ENCODE measurements around the gene CDCA4.
A peak's percentile ranks its signal among the peaks of the same experiment; 100 is the strongest.

Gene CDCA4

GRCh38 chr14:104996032-104996431 is 24.9 kb downstream of the CDCA4 start:
- FAIRE-seq: no peak
- no peak for DNase-seq (ENCODE audit: insufficient read length, low spot score)

- FAIRE-seq: peak; percentile 36
- no peak for DNase-seq (ENCODE audit: insufficient read length, low spot score)
These were observed 25.9 kb downstream of the CDCA4 start for GRCh38 chr14:104994978-104995377.

- DNase-seq (ENCODE audit: insufficient read length, low spot score) (no peak), FAIRE-seq (no peak)
These were observed 26.9 kb downstream of the CDCA4 start for GRCh38 chr14:104993808-104994591.

- DNase-seq (ENCODE audit: insufficient read length, low spot score): no peak
- FAIRE-seq: no peak
These were observed 27.6 kb downstream of the CDCA4 start for GRCh38 chr14:104993306-104993705.

GRCh38 chr14:104992501-104992900 is 28.4 kb downstream of the CDCA4 start:
- DNase-seq (ENCODE audit: insufficient read length, low spot score) (no peak), FAIRE-seq (no peak)

- FAIRE-seq (peak; percentile 97), DNase-seq (ENCODE audit: insufficient read length, low spot score) (no peak)
These were observed 29.0 kb downstream of the CDCA4 start for GRCh38 chr14:104991896-104992230.

- DNase-seq (ENCODE audit: insufficient read length, low spot score): no peak
- no peak for FAIRE-seq
These were observed 31.0 kb downstream of the CDCA4 start for GRCh38 chr14:104989951-104990303.

GRCh38 chr14:104989236-104989950 is 31.5 kb downstream of the CDCA4 start:
- DNase-seq (ENCODE audit: insufficient read length, low spot score) (no peak), FAIRE-seq (no peak)

GRCh38 chr14:104986487-104987164 is 34.3 kb downstream of the CDCA4 start:
- no peak for FAIRE-seq
- no peak for DNase-seq (ENCODE audit: insufficient read length, low spot score)

- FAIRE-seq: peak; percentile 99
These were observed 35.0 kb downstream of the CDCA4 start, which contains the start of gene CLBA1 for GRCh38 chr14:104985675-104986486. CLBA1 (plus strand) TSS chr14:104985788; CDS start chr14:104986432, 644 bp downstream.

GRCh38 chr14:104984056-104984894 is 36.6 kb downstream of the CDCA4 start:
- no peak for FAIRE-seq
- no peak for DNase-seq (ENCODE audit: insufficient read length, low spot score)

More at GRCh38 chr14:104985675-104986486, 35.0 kb downstream of the CDCA4 start, which contains the start of gene CLBA1:
- peak; percentile 95 for DNase-seq (ENCODE audit: insufficient read length, low spot score)

GRCh38 chr14:104983231-104983721 is 37.6 kb downstream of the CDCA4 start:
- no peak for FAIRE-seq

GRCh38 chr14:104982548-104983230 is 38.2 kb downstream of the CDCA4 start:
- DNase-seq (ENCODE audit: insufficient read length, low spot score) (no peak), FAIRE-seq (no peak)

More at GRCh38 chr14:104983231-104983721, 37.6 kb downstream of the CDCA4 start:
- no peak for DNase-seq (ENCODE audit: insufficient read length, low spot score)

- DNase-seq (ENCODE audit: insufficient read length, low spot score): no peak
- FAIRE-seq: no peak
These were observed 39.0 kb downstream of the CDCA4 start for GRCh38 chr14:104981699-104982541.

GRCh38 chr14:104980611-104981531 is 40.0 kb downstream of the CDCA4 start:
- FAIRE-seq: no peak
- DNase-seq (ENCODE audit: insufficient read length, low spot score): no peak

GRCh38 chr14:104979758-104980610 is 40.9 kb downstream of the CDCA4 start:
- DNase-seq (ENCODE audit: insufficient read length, low spot score) (no peak), FAIRE-seq (peak; percentile 95)
